SW 1271 (cell line): ENCODE data around the gene TSC1.

Experiments used
- DNase-seq, 2 experiments: peaks; one replicate each; lab custom pipeline; 2025; lab: John Stamatoyannopoulos, UW

TSC1 gene

GRCh38 chr9:132935026-132935425, 9.4 kb downstream of the TSC1 start:
- DNase-seq, result no peak

GRCh38 chr9:132931178-132931735, 13.2 kb downstream of the TSC1 start:
- no peak for DNase-seq

- no peak for DNase-seq
These were observed 16.7 kb downstream of the TSC1 start for GRCh38 chr9:132927704-132928103.

GRCh38 chr9:132923346-132923902, 21.0 kb downstream of the TSC1 start:
- DNase-seq, result no peak

GRCh38 chr9:132919614-132920268, 24.7 kb downstream of the TSC1 start:
- DNase-seq, result no peak

- DNase-seq, result no peak
These were observed 29.5 kb downstream of the TSC1 start for GRCh38 chr9:132914924-132915323.

GRCh38 chr9:132912131-132912530, 32.3 kb downstream of the TSC1 start:
- no peak for DNase-seq

GRCh38 chr9:132910376-132910775, 34.0 kb downstream of the TSC1 start:
- DNase-seq, result no peak

- no peak for DNase-seq
These were observed 35.1 kb downstream of the TSC1 start for GRCh38 chr9:132909311-132909710.

- no peak for DNase-seq
These were observed 35.8 kb downstream of the TSC1 start for GRCh38 chr9:132908635-132909034.

GRCh38 chr9:132905726-132906125, 38.7 kb downstream of the TSC1 start:
- no peak for DNase-seq

- no peak for DNase-seq
These were observed 40.6 kb downstream of the TSC1 start for GRCh38 chr9:132903574-132904492.

- DNase-seq, result peak; percentile 43 to 83
These were observed 42.3 kb downstream of the TSC1 start for GRCh38 chr9:132901858-132902831.

- no peak for DNase-seq
These were observed 46.4 kb downstream of the TSC1 start for GRCh38 chr9:132898051-132898450.

GRCh38 chr9:132896906-132897305, 47.5 kb downstream of the TSC1 start:
- no peak for DNase-seq

GRCh38 chr9:132896264-132896663, 48.2 kb downstream of the TSC1 start:
- DNase-seq, result no peak

GRCh38 chr9:132894862-132895835, 49.3 kb downstream of the TSC1 start:
- DNase-seq, result no peak

GRCh38 chr9:132894346-132894745, 50.1 kb downstream of the TSC1 start:
- DNase-seq, result no peak

- DNase-seq, result no peak
These were observed 52.0 kb downstream of the TSC1 start for GRCh38 chr9:132892400-132892799.

GRCh38 chr9:132888151-132888550, 56.3 kb downstream of the TSC1 start:
- no peak for DNase-seq
